Keratinocyte (primary cell): Measurements from ENCODE around the gene STX8. TPM values are rescaled to one million over a fixed set of nuclear protein-coding genes. Genes with fewer than 3 reads are reported as not detected.

Source experiments
- DNase-seq: peaks from one replicate; pipeline ENCODE4 v3.0.0-alpha.2; 2011; ENCODE audit warnings: low read depth, missing footprints, low spot score
- FAIRE-seq: peaks from 2 replicates; lab custom pipeline; 2011; peaks lifted over from hg19 to GRCh38; lab: Jason Lieb, UNC
- H2AFZ ChIP-seq: 2 replicates; pipeline ENCODE4 v1.6.0; 2012; ENCODE audit warnings: low read length, control low read depth, inconsistent platforms; ENCODE audit not compliant: control insufficient read depth
- H3K27ac ChIP-seq: 2 replicates; pipeline ENCODE4 v1.5.1; 2011; ENCODE audit warnings: low read length; ENCODE audit not compliant: control insufficient read depth, insufficient read depth
- H3K27me3 ChIP-seq: 3 replicates; pipeline ENCODE4 v1.6.0; 2011; ENCODE audit warnings: low read length; ENCODE audit not compliant: control insufficient read depth, insufficient read depth; ENCODE audit errors: extremely low read depth
- H3K36me3 ChIP-seq, 2 experiments: 2 replicates in 1 of 2; 3 replicates in 1 of 2; pipeline ENCODE4 v1.5.1; 2011; ENCODE audit warnings: low read length in 2 of 2, mild to moderate bottlenecking in 1 of 2; ENCODE audit not compliant: control insufficient read depth in 2 of 2, insufficient read depth in 2 of 2; ENCODE audit errors: extremely low read depth in 1 of 2
- H3K4me1 ChIP-seq: 3 replicates; pipeline ENCODE4 v1.5.1; 2011; ENCODE audit warnings: low read length; ENCODE audit not compliant: control insufficient read depth, insufficient read depth; ENCODE audit errors: extremely low read depth
- H3K4me2 ChIP-seq: 3 replicates; pipeline ENCODE4 v1.6.0; 2011; ENCODE audit warnings: low read depth, low read length; ENCODE audit not compliant: control insufficient read depth, insufficient read depth; ENCODE audit errors: extremely low read depth
- H3K4me3 ChIP-seq, 3 experiments: fragments of 200-600 bp in 1 of 3; sonication (generic) in 1 of 3; 2 replicates in 2 of 3; 3 replicates in 1 of 3; pipeline ENCODE4 v1.5.1; 2011 to 2016; ENCODE audit warnings: low read length in 3 of 3, mild to moderate bottlenecking in 3 of 3, control low read depth in 2 of 3, inconsistent platforms in 1 of 3, low read depth in 1 of 3, mixed read lengths in 1 of 3, mixed run types in 1 of 3, moderate library complexity in 1 of 3; ENCODE audit not compliant: control insufficient read depth in 2 of 3, insufficient read depth in 2 of 3; ENCODE audit errors: extremely low read depth in 1 of 3
- H3K79me2 ChIP-seq: 2 replicates; pipeline ENCODE4 v1.6.0; 2012; ENCODE audit warnings: low read length; ENCODE audit not compliant: control insufficient read depth, insufficient read depth
- H3K9ac ChIP-seq: 3 replicates; pipeline ENCODE4 v1.6.0; 2011; ENCODE audit warnings: low read length; ENCODE audit not compliant: control insufficient read depth, insufficient read depth; ENCODE audit errors: extremely low read depth
- H3K9me1 ChIP-seq: 3 replicates; pipeline ENCODE4 v1.6.0; 2011; ENCODE audit warnings: low read length; ENCODE audit not compliant: control insufficient read depth, insufficient read depth; ENCODE audit errors: extremely low read depth
- H3K9me3 ChIP-seq: 2 replicates; pipeline ENCODE4 v1.5.1; 2012; ENCODE audit warnings: low read depth, low read length; ENCODE audit not compliant: control insufficient read depth
- H4K20me1 ChIP-seq: 3 replicates; pipeline ENCODE4 v1.6.0; 2011; ENCODE audit warnings: low read length; ENCODE audit not compliant: control insufficient read depth, insufficient read depth; ENCODE audit errors: extremely low read depth
- CTCF ChIP-seq, 3 experiments: IDR thresholded peaks in 1 of 3; conservative IDR thresholded peaks in 1 of 3; optimal IDR thresholded peaks in 1 of 3; 2 replicates in 2 of 3; 3 replicates in 1 of 3; pipeline versions ENCODE3 to v1.5.1; 2011; ENCODE audit warnings: low read length in 3 of 3, mild to moderate bottlenecking in 3 of 3, moderate library complexity in 2 of 3, control low read depth in 1 of 3, inconsistent platforms in 1 of 3; ENCODE audit not compliant: insufficient read depth in 2 of 3; ENCODE audit errors: extremely low read depth in 1 of 3
- EZH2 ChIP-seq: IDR thresholded peaks from one replicate; pipeline ENCODE4 v1.6.1; 2012; ENCODE audit warnings: inconsistent platforms, mild to moderate bottlenecking, low read length, moderate library complexity
- dilution Hi-C: fragments of 300-500 bp; cut with MboI; formaldehyde crosslinking; loops from one replicate; pipeline ENCODE4 v1.7.0; 2020; ENCODE audit warnings: low sequenced_read_pairs; ENCODE audit not compliant: extremely low pct_ligation_motif_present
- polyA plus RNA-seq, 5 experiments: library from polyadenylated mRNA; depleted of rRNA in 3 of 5; stranded (reverse) in 3 of 5; stranded (forward) in 1 of 5; unstranded in 1 of 5; fragments of >200 nt; gene quantifications; 1 replicate in 1 of 5; 2 replicates in 3 of 5; 3 replicates in 1 of 5; pipeline versions ENCODE4 v1.2.1 to v1.2.3, GENCODE V29; 2011 to 2012; ENCODE audit warnings: missing spikeins in 2 of 5, low read depth in 1 of 5, low replicate concordance in 1 of 5

The STX8 gene
- polyA plus RNA-seq, 1 donor (not counting 4 experiments of a cell fraction or from before 2014, with no cell fraction given) = 90.3 TPM

DNA sequence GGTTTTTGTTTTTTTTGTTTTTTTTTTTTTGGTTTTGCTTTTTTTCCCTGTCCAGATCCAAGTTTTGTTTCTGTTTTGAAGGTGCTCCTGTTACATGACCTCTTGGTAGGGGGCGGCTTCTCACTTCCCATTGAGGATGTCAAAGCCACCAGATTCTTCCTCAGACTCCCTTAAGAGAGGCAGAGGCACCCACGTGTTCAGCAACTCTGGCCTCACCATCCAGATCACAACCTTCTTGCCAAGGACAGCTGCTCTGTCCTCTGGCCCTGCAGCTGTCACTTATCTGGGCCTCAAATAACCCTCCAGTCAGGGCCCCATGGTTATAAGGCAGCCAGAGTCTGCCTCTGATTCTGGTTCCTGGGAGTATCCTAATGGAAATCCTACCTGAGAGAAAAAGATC, 208.5 kb downstream of the STX8 start:
- Histone ChIP-seq H3K4me1 (peaks cover 24% of the 10 kb centered on the region), H4K20me1 (no peaks in the 10 kb centered on the region), H3K9me3 (no peaks in the 10 kb centered on the region), H3K4me3 (no peak overlapping the region), H2AFZ (no peak overlapping the region), H3K9me1 (peaks cover 3% of the 10 kb centered on the region), H3K36me3 (no peaks in the 10 kb centered on the region), H3K27ac (no peak overlapping the region), H3K27me3 (no peaks in the 10 kb centered on the region), H3K79me2 (no peaks in the 10 kb centered on the region), H3K9ac (no peak overlapping the region), H3K4me2 (no peak overlapping the region)
- TF ChIP-seq CTCF (optimal IDR thresholded peaks at IDR 0.05 in 1 of 3, IDR thresholded peaks at IDR 0.05 in 1 of 3, conservative IDR thresholded peaks at IDR 0.05 in 1 of 3; ENCODE audit: extremely low read depth in 1 of 3, insufficient read depth in 2 of 3, low read length in 3 of 3) = no peak
- no peak for TF ChIP-seq EZH2
- FAIRE-seq (no peak), DNase-seq (no peak)
- dilution Hi-C loops = no loop called here

GRCh38 chr17:9364837-9365430, 210.7 kb downstream of the STX8 start:
- FAIRE-seq (no peak), DNase-seq (no peak)
- Histone ChIP-seq H3K36me3 (no peaks in the 10 kb centered on the region), H4K20me1 (no peaks in the 10 kb centered on the region), H2AFZ (no peak overlapping the region), H3K4me2 (no peak overlapping the region), H3K4me3 (no peak overlapping the region), H3K27me3 (no peaks in the 10 kb centered on the region), H3K79me2 (no peaks in the 10 kb centered on the region), H3K9ac (no peak overlapping the region), H3K9me1 (peaks cover 3% of the 10 kb centered on the region), H3K27ac (no peak overlapping the region), H3K4me1 (peaks cover 7% of the 10 kb centered on the region), H3K9me3 (no peaks in the 10 kb centered on the region)
- TF ChIP-seq CTCF (optimal IDR thresholded peaks at IDR 0.05 in 1 of 3, IDR thresholded peaks at IDR 0.05 in 1 of 3, conservative IDR thresholded peaks at IDR 0.05 in 1 of 3; ENCODE audit: extremely low read depth in 1 of 3, insufficient read depth in 2 of 3, low read length in 3 of 3) (no peak), EZH2 (no peak)
- dilution Hi-C loops = no loop called here
